Measurements from ENCODE around the gene LHX8. TPM values are rescaled to one million over a fixed set of nuclear protein-coding genes. Genes with fewer than 3 reads are reported as not detected.

LHX8 gene
- total and polyA plus RNA-seq, 12 donors = not detected

- TF ChIP-seq CTCF (IDR thresholded peaks at IDR 0.05) = no peak
- DNase-seq = no peak
- no peak overlapping the region for H3K27ac ChIP-seq
- intact Hi-C loops (cut with DNase I) = no loop called here
- WGBS, 4 donors = 7 to 11% (median 7%) methylated on average over 32 to 54 of the region's 54 CpGs
- peaks cover 88% of the 10 kb centered on the region for H3K27me3 ChIP-seq
- no peaks in the 10 kb centered on the region for H3K9me3 ChIP-seq (replicated peaks in 1 of 3)
- H3K4me3 ChIP-seq = peak overlapping the region in 1 of 4 donors; percentile 49
- peaks cover 4 to 18% of the 10 kb centered on the region in 2 donors for H3K4me1 ChIP-seq (replicated peaks in 1 of 2)
- no peaks in the 10 kb centered on the region for H3K36me3 ChIP-seq (replicated peaks in 1 of 2)
These were observed 722 bp downstream of the LHX8 start for GRCh38 chr1:75134647-75135572.

GRCh38 chr1:75135573-75136194 is 1.5 kb downstream of the LHX8 start:
- intact Hi-C loops (cut with DNase I) = no loop called here
- H3K9me3 ChIP-seq (replicated peaks in 1 of 3) = no peaks in the 10 kb centered on the region
- peaks cover 4 to 18% of the 10 kb centered on the region in 2 donors for H3K4me1 ChIP-seq (replicated peaks in 1 of 2)
- peak overlapping the region in 1 of 4 donors; percentile 49 for H3K4me3 ChIP-seq
- no peak for TF ChIP-seq CTCF (IDR thresholded peaks at IDR 0.05)
- no peak for TF ChIP-seq POLR2A (IDR thresholded peaks at IDR 0.05)
- no peak overlapping the region for H3K27ac ChIP-seq
- no peaks in the 10 kb centered on the region for H3K36me3 ChIP-seq (replicated peaks in 1 of 2)
- WGBS, 4 donors = 7 to 9% (median 7%) methylated on average over 23 of the region's 23 CpGs
- H3K27me3 ChIP-seq = peaks cover 80% of the 10 kb centered on the region
- no peak for DNase-seq

GRCh38 chr1:75136195-75136815 is 2.1 kb downstream of the LHX8 start:
- peak overlapping the region in 1 of 4 donors; percentile 38 for H3K4me3 ChIP-seq
- H3K36me3 ChIP-seq (replicated peaks in 1 of 2) = no peaks in the 10 kb centered on the region
- WGBS, 4 donors = 3 to 6% (median 4%) methylated on average over 17 to 64 of the region's 64 CpGs
- H3K27ac ChIP-seq = no peak overlapping the region
- no peaks in the 10 kb centered on the region for H3K9me3 ChIP-seq (replicated peaks in 1 of 3)
- peaks cover 4 to 18% of the 10 kb centered on the region in 2 donors for H3K4me1 ChIP-seq (replicated peaks in 1 of 2)
- H3K27me3 ChIP-seq = peaks cover 74% of the 10 kb centered on the region
- no peak for DNase-seq
- TF ChIP-seq CTCF (IDR thresholded peaks at IDR 0.05) (no peak), POLR2A (IDR thresholded peaks at IDR 0.05) (no peak)
- intact Hi-C loops (cut with DNase I) = no loop called here

Measured in adrenal gland (tissue), 12 donors.